Lower leg skin (tissue), 3 donors: Measurements from ENCODE around the gene ENAH.

Source experiments
- POLR2A ChIP-seq, 2 donors: fragments of 450-650 bp; IDR thresholded peaks; one replicate each; pipeline ENCODE4 v1.6.1; 2016 to 2017; ENCODE audit warnings: antibody characterized with exemption in 2 of 2, mild to moderate bottlenecking in 1 of 2, moderate library complexity in 1 of 2
- TF ChIP-seq, protein P1 (sequence below), 3 donors: fragments of 450-650 bp; IDR thresholded peaks; one replicate each; pipeline ENCODE4 v1.5.1; 2016; ENCODE audit warnings: antibody characterized with exemption in 3 of 3, mild to moderate bottlenecking in 3 of 3, moderate library complexity in 2 of 3

DNA sequence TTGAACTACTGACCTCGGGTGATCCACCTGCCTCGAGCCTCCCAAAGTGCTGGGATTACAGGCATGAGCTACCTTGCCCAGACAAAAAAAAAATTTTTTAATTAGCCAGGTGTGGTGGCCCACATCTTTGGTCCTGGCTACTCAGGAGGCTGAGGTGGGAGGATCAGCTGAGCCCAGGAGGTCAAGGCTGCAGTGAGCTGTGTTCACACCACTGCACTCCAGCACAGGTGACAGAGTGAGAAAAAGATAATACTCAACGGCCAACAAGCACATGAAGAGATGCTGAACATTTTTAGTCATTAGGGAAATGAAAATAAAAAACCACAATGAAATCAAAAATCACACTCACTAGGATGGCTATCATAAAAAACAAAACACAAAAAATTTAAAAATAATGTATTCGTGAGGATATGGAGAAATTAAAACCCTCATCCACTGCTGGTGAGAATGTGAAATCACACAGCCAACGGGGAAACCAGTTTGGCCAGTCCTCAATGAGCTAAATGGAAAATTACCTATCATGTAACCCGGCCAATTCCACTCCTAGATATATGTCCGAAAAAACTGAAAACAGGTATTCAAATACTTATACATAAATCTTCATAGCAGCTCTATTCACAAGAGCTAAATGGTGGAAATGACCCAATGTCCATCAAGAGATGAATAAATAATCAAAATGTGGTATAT, 41.2 kb downstream of the ENAH start:
- TF ChIP-seq, protein P1, sequence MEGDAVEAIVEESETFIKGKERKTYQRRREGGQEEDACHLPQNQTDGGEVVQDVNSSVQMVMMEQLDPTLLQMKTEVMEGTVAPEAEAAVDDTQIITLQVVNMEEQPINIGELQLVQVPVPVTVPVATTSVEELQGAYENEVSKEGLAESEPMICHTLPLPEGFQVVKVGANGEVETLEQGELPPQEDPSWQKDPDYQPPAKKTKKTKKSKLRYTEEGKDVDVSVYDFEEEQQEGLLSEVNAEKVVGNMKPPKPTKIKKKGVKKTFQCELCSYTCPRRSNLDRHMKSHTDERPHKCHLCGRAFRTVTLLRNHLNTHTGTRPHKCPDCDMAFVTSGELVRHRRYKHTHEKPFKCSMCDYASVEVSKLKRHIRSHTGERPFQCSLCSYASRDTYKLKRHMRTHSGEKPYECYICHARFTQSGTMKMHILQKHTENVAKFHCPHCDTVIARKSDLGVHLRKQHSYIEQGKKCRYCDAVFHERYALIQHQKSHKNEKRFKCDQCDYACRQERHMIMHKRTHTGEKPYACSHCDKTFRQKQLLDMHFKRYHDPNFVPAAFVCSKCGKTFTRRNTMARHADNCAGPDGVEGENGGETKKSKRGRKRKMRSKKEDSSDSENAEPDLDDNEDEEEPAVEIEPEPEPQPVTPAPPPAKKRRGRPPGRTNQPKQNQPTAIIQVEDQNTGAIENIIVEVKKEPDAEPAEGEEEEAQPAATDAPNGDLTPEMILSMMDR (IDR thresholded peaks at IDR 0.05) = no peak
- TF ChIP-seq POLR2A (IDR thresholded peaks at IDR 0.05) = no peak
